OCI-LY3 (cell line): ENCODE measurements around the gene MEX3D.

Source experiments
- H2AFZ ChIP-seq: fragments of 200-600, 300-600 bp; shearing (Covaris generic); 2 replicates; pipeline ENCODE4 v1.6.0; 2014; ENCODE audit warnings: antibody characterized with exemption, low read depth, low read length
- H3K27ac ChIP-seq: fragments of 200-600, 300-600 bp; sonication (generic); 2 replicates; pipeline ENCODE4 v1.5.1; 2014; ENCODE audit warnings: mild to moderate bottlenecking, low read length, moderate library complexity, mixed read lengths
- H3K27me3 ChIP-seq: fragments of 200-600, 300-600 bp; sonication (generic); 2 replicates; pipeline ENCODE4 v1.6.1; 2014; ENCODE audit warnings: low read depth, low read length, mixed read lengths
- H3K36me3 ChIP-seq: fragments of 200-600, 300-600 bp; sonication (generic); replicated peaks from 2 replicates; pipeline ENCODE3; 2014; ENCODE audit warnings: low read depth, low read length, mixed read lengths
- H3K4me1 ChIP-seq: fragments of 300-600, 200-600 bp; sonication (generic); 2 replicates; pipeline ENCODE4 v1.6.1; 2014; ENCODE audit warnings: low read length, mixed read lengths
- H3K4me2 ChIP-seq: fragments of 200-600, 300-600 bp; sonication (generic); 2 replicates; pipeline ENCODE4 v1.6.1; 2014; ENCODE audit warnings: low read length, mixed read lengths
- H3K4me3 ChIP-seq: fragments of 300-600, 200-600 bp; sonication (generic); 2 replicates; pipeline ENCODE4 v1.5.1; 2014; ENCODE audit warnings: antibody characterized with exemption, mild to moderate bottlenecking, low read length, moderate library complexity
- H3K79me2 ChIP-seq: fragments of 300-600, 200-600 bp; shearing (Covaris generic); 2 replicates; pipeline ENCODE4 v1.6.1; 2014; ENCODE audit warnings: mild to moderate bottlenecking, low read length, mixed read lengths
- H3K9ac ChIP-seq: fragments of 300-600, 200-600 bp; shearing (Covaris generic); 2 replicates; pipeline ENCODE4 v1.6.0; 2014; ENCODE audit warnings: mild to moderate bottlenecking, low read length, moderate library complexity
- H3K9me3 ChIP-seq: fragments of 200-600, 300-600 bp; shearing (Covaris generic); 2 replicates; pipeline ENCODE4 v1.6.1; 2014; ENCODE audit warnings: low read length, mixed read lengths; ENCODE audit not compliant: insufficient read depth
- H4K20me1 ChIP-seq: fragments of 200-600, 300-600 bp; sonication (generic); 2 replicates; pipeline ENCODE4 v1.6.1; 2016; ENCODE audit warnings: low read length, mixed read lengths; ENCODE audit not compliant: insufficient read depth
- CTCF ChIP-seq: fragments of 200-600, 300-600 bp; sonication (generic); IDR thresholded peaks from 2 replicates; pipeline ENCODE4 v1.5.1; 2014; ENCODE audit warnings: antibody characterized with exemption, low read length, low read depth
- EZH2phosphoT487 ChIP-seq: fragments of 200-600 bp; shearing (Covaris generic); IDR thresholded peaks from 2 replicates; pipeline ENCODE4 v1.6.1; 2018; ENCODE audit warnings: antibody characterized with exemption, mixed run types, low read depth

Gene MEX3D

GRCh38 chr19:1576242-1577089 is 8.3 kb upstream of the MEX3D start:
- Histone ChIP-seq H3K27ac (no peak overlapping the region), H3K27me3 (no peaks in the 10 kb centered on the region), H3K4me1 (no peaks in the 10 kb centered on the region), H3K36me3 (peaks cover 33% of the 10 kb centered on the region), H3K9me3 (no peaks in the 10 kb centered on the region), H3K4me2 (no peak overlapping the region), H2AFZ (no peak overlapping the region), H4K20me1 (no peaks in the 10 kb centered on the region), H3K4me3 (no peak overlapping the region), H3K9ac (no peak overlapping the region), H3K79me2 (no peaks in the 10 kb centered on the region)
- TF ChIP-seq EZH2phosphoT487 (no peak), CTCF (no peak)

- Histone ChIP-seq H3K27ac (no peak overlapping the region), H3K4me3 (no peak overlapping the region), H2AFZ (no peak overlapping the region), H3K9ac (no peak overlapping the region), H3K27me3 (no peaks in the 10 kb centered on the region), H3K4me1 (no peaks in the 10 kb centered on the region), H3K9me3 (no peaks in the 10 kb centered on the region), H4K20me1 (no peaks in the 10 kb centered on the region), H3K36me3 (peaks cover 24% of the 10 kb centered on the region), H3K4me2 (no peak overlapping the region), H3K79me2 (no peaks in the 10 kb centered on the region)
- TF ChIP-seq CTCF (no peak), EZH2phosphoT487 (no peak)
Observed at GRCh38 chr19:1575323-1576241, 7.5 kb upstream of the MEX3D start.

- Histone ChIP-seq H3K4me2 (no peak overlapping the region), H2AFZ (no peak overlapping the region)
Observed at GRCh38 chr19:1574354-1575136, 6.4 kb upstream of the MEX3D start.

More at GRCh38 chr19:1574354-1575136, 6.4 kb upstream of the MEX3D start:
- TF ChIP-seq CTCF (no peak), EZH2phosphoT487 (no peak)
- no peak overlapping the region for H3K4me3 ChIP-seq
- no peaks in the 10 kb centered on the region for H3K79me2 ChIP-seq
- no peak overlapping the region for H3K27ac ChIP-seq
- H3K27me3 ChIP-seq, result no peaks in the 10 kb centered on the region
- peaks cover 14% of the 10 kb centered on the region for H3K36me3 ChIP-seq
- H3K9ac ChIP-seq, result no peak overlapping the region
- no peaks in the 10 kb centered on the region for H4K20me1 ChIP-seq
- H3K4me1 ChIP-seq, result no peaks in the 10 kb centered on the region
- H3K9me3 ChIP-seq, result no peaks in the 10 kb centered on the region
